Panc1 (cell line): Measurements from ENCODE around the gene BRF1. TPM values are rescaled to one million over a fixed set of nuclear protein-coding genes. Genes with fewer than 3 reads are reported as not detected.

Experiments
- total RNA-seq: library from RNA; stranded (reverse); gene quantifications from one replicate; pipeline ENCODE4 v1.2.1, GENCODE V29; 2021; ENCODE audit not compliant: unreplicated experiment

BRF1 gene
- total RNA-seq, 1 experiment from 2014 or later, result 25.0 TPM

Other genes starting within 250 kb of the BRF1 start
- 0.08 TPM for gene GPR132, start 235.6 kb downstream of the BRF1 start, total RNA-seq
- gene JAG2, start 132.2 kb downstream of the BRF1 start, total RNA-seq, result 43.7 TPM
- gene NUDT14, start 119.7 kb downstream of the BRF1 start, total RNA-seq, result 75.3 TPM
- 0.26 TPM for gene BTBD6, start 52.5 kb downstream of the BRF1 start, total RNA-seq
- 55.2 TPM for gene PACS2, start 13.7 kb upstream of the BRF1 start, total RNA-seq
- gene TEX22, start 97.5 kb upstream of the BRF1 start, total RNA-seq, result 2.9 TPM
- gene MTA1, start 118.8 kb upstream of the BRF1 start, total RNA-seq, result 105 TPM
- gene CRIP2, start 173.8 kb upstream of the BRF1 start, total RNA-seq, result 280 TPM
- gene CRIP1, start 185.9 kb upstream of the BRF1 start, total RNA-seq, result 1,056 TPM
- gene TEDC1, start 190.2 kb upstream of the BRF1 start, total RNA-seq, result 47.8 TPM
- gene TMEM121, start 225.6 kb upstream of the BRF1 start, total RNA-seq, result 4.6 TPM